Vagina (tissue), 2 donors: ENCODE data around the gene PRRX1. TPM values are rescaled to one million over a fixed set of nuclear protein-coding genes. Genes with fewer than 3 reads are reported as not detected.

Experiments used
- DNase-seq, 2 donors: peaks; one replicate each; pipeline ENCODE4 v3.0.0-alpha.2; 2017; ENCODE audit errors: extremely low spot score in 2 of 2
- H3K27ac ChIP-seq: fragments of 200-600 bp; sonication (generic); one replicate; pipeline ENCODE4 v1.5.1; 2019
- H3K27me3 ChIP-seq: fragments of 200-600 bp; sonication (generic); one replicate; pipeline ENCODE4 v1.5.1; 2019
- H3K36me3 ChIP-seq, 2 donors: fragments of 200-600 bp; sonication (generic); one replicate each; pipeline ENCODE4 v1.5.1; 2017 to 2019
- H3K4me1 ChIP-seq: fragments of 200-600 bp; sonication (generic); one replicate; pipeline ENCODE4 v1.5.1; 2019
- H3K4me3 ChIP-seq, 2 donors: fragments of 200-600 bp; sonication (generic); 1 replicate in 1 of 2; 2 replicates in 1 of 2; pipeline ENCODE4 v1.5.1; 2016 to 2019
- H3K9me3 ChIP-seq: fragments of 200-600 bp; sonication (generic); one replicate; pipeline ENCODE4 v1.5.1; 2019
- POLR2A ChIP-seq, 2 donors: fragments of 450-650 bp; IDR thresholded peaks; one replicate each; pipeline ENCODE4 v1.6.1; 2017; ENCODE audit warnings: antibody characterized with exemption in 2 of 2, mild to moderate bottlenecking in 2 of 2, moderate library complexity in 2 of 2
- POLR2AphosphoS5 ChIP-seq, 2 donors: sonication (generic); formaldehyde crosslinking; IDR thresholded peaks; one replicate each; pipeline ENCODE4 v1.9.0; 2017; ENCODE audit warnings: antibody characterized with exemption in 2 of 2, mild to moderate bottlenecking in 2 of 2, low read depth in 1 of 2; ENCODE audit not compliant: insufficient read depth in 1 of 2
- intact Hi-C: fragments of 100-400 bp; cut with DNase I; formaldehyde crosslinking; loops from one replicate; pipeline ENCODE4 v1.15.1; 2023
- total RNA-seq: library from RNA; depleted of rRNA; stranded (reverse); fragments of >200 nt; gene quantifications from one replicate; pipeline ENCODE4 v1.2.3, GENCODE V29; 2016
- TF ChIP-seq, protein P1 (sequence below), 3 experiments: fragments of 450-650 bp in 2 of 3; fragments of 200-600 bp in 1 of 3; sonication (generic) in 1 of 3; IDR thresholded peaks; one replicate each; pipeline ENCODE4 v1.5.1; 2017 to 2019; ENCODE audit warnings: antibody characterized with exemption in 3 of 3, mild to moderate bottlenecking in 2 of 3, moderate library complexity in 2 of 3

Gene PRRX1
- total RNA-seq, 1 donor from 2014 or later = 108 TPM

DNA sequence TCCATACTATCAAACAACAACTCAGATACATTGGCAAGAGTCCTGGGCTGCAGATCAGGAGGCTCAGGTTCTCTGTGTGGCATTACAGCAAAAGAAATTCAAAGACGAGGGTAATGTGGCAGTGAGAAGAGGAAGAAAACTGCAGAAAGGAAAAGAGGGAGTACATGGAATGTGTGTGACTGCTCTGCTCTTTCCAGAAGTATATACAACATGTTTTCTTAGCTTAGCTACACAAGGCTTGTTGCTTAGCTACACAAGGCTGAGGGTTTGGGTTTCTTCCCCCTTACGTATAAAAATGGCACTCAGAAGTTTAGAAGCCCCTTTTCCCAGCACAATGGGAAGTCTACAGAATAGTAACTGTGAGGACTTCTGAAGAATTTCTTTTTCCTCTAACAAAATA lies 86.0 kb downstream of the PRRX1 start:
- Histone ChIP-seq H3K4me3 (no peak overlapping the region), H3K27me3 (no peaks in the 10 kb centered on the region), H3K36me3 (no peaks in the 10 kb centered on the region), H3K27ac (no peak overlapping the region), H3K9me3 (no peaks in the 10 kb centered on the region), H3K4me1 (peaks cover 4% of the 10 kb centered on the region)
- intact Hi-C loops = no loop called here
- no peak for DNase-seq
- no peak for TF ChIP-seq POLR2A (IDR thresholded peaks at IDR 0.05)
- no peak for TF ChIP-seq POLR2AphosphoS5 (IDR thresholded peaks at IDR 0.05; ENCODE audit: insufficient read depth in 1 of 2, low read depth in 1 of 2)
- TF ChIP-seq, protein P1, sequence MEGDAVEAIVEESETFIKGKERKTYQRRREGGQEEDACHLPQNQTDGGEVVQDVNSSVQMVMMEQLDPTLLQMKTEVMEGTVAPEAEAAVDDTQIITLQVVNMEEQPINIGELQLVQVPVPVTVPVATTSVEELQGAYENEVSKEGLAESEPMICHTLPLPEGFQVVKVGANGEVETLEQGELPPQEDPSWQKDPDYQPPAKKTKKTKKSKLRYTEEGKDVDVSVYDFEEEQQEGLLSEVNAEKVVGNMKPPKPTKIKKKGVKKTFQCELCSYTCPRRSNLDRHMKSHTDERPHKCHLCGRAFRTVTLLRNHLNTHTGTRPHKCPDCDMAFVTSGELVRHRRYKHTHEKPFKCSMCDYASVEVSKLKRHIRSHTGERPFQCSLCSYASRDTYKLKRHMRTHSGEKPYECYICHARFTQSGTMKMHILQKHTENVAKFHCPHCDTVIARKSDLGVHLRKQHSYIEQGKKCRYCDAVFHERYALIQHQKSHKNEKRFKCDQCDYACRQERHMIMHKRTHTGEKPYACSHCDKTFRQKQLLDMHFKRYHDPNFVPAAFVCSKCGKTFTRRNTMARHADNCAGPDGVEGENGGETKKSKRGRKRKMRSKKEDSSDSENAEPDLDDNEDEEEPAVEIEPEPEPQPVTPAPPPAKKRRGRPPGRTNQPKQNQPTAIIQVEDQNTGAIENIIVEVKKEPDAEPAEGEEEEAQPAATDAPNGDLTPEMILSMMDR (IDR thresholded peaks at IDR 0.05) = no peak

DNA sequence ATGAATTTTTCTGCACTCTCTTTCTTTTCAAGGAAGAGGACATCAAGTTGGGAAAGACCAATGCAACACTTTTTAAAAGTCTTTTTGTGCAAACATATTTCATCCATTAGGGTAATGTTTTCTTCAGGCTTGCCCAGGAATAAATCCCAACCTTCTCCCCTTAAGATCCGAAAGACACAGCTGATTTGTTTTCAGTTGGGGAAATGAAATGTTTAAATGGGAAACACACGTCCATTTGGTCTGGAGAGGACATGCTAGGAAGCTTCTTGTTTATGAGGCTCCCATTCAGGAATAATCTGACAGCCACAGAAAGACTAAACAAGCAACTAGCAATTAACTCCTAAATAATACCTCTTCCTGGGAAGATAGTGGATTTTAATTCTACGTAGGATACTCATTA lies 91.9 kb downstream of the PRRX1 start:
- H3K36me3 ChIP-seq = no peaks in the 10 kb centered on the region
- no peak for DNase-seq
- no peak overlapping the region for H3K4me3 ChIP-seq
- TF ChIP-seq POLR2AphosphoS5 (IDR thresholded peaks at IDR 0.05; ENCODE audit: insufficient read depth in 1 of 2, low read depth in 1 of 2) (no peak), POLR2A (IDR thresholded peaks at IDR 0.05) (no peak)
- TF ChIP-seq, protein P1 (IDR thresholded peaks at IDR 0.05) = no peak
- intact Hi-C loops = no loop called here
- no peaks in the 10 kb centered on the region for H3K4me1 ChIP-seq
- H3K27ac ChIP-seq = no peak overlapping the region
- no peaks in the 10 kb centered on the region for H3K27me3 ChIP-seq
- H3K9me3 ChIP-seq = no peaks in the 10 kb centered on the region

DNA sequence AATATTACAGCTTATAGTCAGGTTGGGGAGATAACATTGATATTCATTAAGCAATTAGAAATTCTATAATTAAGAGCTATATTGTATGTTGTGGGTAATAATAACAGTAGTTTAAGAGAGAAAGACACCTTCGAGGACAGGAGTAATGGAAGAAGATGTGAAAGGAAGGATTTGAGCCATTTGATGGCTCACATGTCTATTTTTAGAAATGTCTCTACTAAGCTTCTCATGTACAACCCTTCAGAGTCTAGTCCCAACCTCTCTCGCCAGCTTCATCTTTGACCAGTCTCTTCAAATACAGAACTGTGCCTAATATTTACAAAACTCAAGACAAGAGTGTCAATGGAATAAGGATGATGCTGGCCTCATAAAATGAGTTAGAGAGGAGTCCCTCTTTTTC lies 95.1 kb downstream of the PRRX1 start:
- DNase-seq = no peak
- H3K4me3 ChIP-seq = no peak overlapping the region
- H3K36me3 ChIP-seq = no peaks in the 10 kb centered on the region
- H3K9me3 ChIP-seq = no peaks in the 10 kb centered on the region
- intact Hi-C loops = no loop called here
- H3K27me3 ChIP-seq = no peaks in the 10 kb centered on the region
- TF ChIP-seq, protein P1 (IDR thresholded peaks at IDR 0.05) = no peak
- TF ChIP-seq POLR2AphosphoS5 (IDR thresholded peaks at IDR 0.05; ENCODE audit: insufficient read depth in 1 of 2, low read depth in 1 of 2) (no peak), POLR2A (IDR thresholded peaks at IDR 0.05) (no peak)
- no peak overlapping the region for H3K27ac ChIP-seq
- no peaks in the 10 kb centered on the region for H3K4me1 ChIP-seq

DNA sequence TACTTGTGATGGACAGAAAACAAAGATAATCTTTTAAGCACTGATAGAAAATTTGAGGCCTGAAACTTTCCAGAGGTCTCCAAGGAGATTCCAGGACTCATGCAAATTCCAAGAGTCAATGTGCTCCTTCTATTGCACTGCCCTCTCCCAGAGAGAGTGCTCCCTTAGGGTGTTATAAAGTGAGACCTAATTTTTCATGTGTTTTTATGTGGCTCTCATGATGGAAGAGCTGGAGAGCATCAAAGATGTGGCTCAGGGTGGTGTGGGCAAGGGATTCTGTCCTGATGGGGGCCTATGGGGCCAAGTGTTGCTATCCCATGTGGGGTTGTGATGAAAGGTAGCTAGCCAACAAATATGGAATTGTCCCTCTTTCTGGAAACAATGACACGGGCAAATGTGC lies 101.3 kb downstream of the PRRX1 start:
- intact Hi-C loops = no loop called here
- no peak overlapping the region for H3K4me3 ChIP-seq
- no peaks in the 10 kb centered on the region for H3K36me3 ChIP-seq
- no peak overlapping the region for H3K27ac ChIP-seq
- no peaks in the 10 kb centered on the region for H3K4me1 ChIP-seq
- no peaks in the 10 kb centered on the region for H3K27me3 ChIP-seq
- no peaks in the 10 kb centered on the region for H3K9me3 ChIP-seq
- no peak for DNase-seq
- TF ChIP-seq POLR2A (IDR thresholded peaks at IDR 0.05) = no peak
- TF ChIP-seq POLR2AphosphoS5 (IDR thresholded peaks at IDR 0.05; ENCODE audit: insufficient read depth in 1 of 2, low read depth in 1 of 2) = no peak
- TF ChIP-seq, protein P1 (IDR thresholded peaks at IDR 0.05) = no peak

DNA sequence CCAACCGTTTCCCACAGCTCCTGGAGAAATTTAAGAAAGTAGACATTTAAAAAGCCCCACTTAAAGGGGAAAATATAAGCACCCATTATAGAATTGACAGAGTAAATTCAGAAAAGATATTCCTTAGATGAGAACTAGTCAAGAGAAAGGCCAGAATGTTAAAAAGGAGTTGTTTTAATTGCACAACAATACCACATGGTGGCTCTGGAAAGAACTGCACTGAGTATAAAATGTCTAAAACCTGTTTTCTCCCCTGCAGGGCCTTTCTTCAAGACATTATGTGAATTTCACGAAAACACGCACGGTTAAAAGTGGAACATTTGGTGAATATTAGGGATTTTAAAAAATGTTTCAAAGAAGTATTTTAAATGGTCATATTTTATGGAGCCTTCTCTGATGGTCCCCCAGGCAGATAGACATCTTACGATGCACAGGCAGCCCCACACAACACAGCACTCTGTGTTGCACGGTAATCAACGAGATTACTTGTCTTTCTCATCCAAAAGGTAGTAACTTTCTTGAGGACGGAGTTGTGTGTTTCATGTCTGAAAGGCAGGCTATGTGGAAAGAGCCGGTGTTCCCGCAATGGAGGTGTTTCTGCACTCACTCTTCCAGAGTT lies 101.9 kb downstream of the PRRX1 start:
- TF ChIP-seq POLR2A (IDR thresholded peaks at IDR 0.05) = no peak
- TF ChIP-seq, protein P1 (IDR thresholded peaks at IDR 0.05) = peak in 2 of 3 experiments; percentile 37 to 63
- H3K9me3 ChIP-seq = no peaks in the 10 kb centered on the region
- no peak for DNase-seq
- H3K36me3 ChIP-seq = no peaks in the 10 kb centered on the region
- no peak overlapping the region for H3K27ac ChIP-seq
- intact Hi-C loops = no loop called here
- no peak overlapping the region for H3K4me3 ChIP-seq
- H3K4me1 ChIP-seq = no peaks in the 10 kb centered on the region
- H3K27me3 ChIP-seq = no peaks in the 10 kb centered on the region
